Activated effector memory CD4-positive, alpha-beta T cell treated with Interleukin-2 at 50 U/mL for 16 hours (primary cell): ENCODE data around the gene EFHD1.
"Not testable (repeated sequence)": the region's sequence is repeated elsewhere in the genome, so short reads cannot be mapped to it uniquely, and the experiment has no call there.

ENCODE experiments used
- DNase-seq: peaks from one replicate; pipeline ENCODE4 v3.0.0-alpha.2; 2020

The EFHD1 gene

DNA sequence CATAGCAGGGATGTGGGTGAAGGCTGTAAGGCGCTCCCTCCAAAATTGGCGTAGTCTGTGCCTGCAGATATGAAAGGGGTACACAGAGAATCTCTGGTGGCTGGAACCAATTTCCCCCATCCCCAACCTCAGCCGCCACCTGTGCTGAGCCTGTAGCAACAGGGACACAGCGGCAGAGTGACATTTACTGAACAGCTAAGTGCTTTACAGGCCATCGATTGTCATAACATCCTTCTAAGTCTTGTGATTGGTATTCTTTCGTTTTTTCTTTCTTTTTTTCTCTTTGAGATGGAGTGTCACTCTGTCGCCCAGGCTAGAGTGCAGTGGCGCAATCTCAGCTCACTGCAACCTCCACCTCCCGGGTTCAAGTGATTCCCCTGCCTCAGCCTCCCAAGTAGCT, 12.2 kb upstream of the EFHD1 start:
- DNase-seq: no peak

DNA sequence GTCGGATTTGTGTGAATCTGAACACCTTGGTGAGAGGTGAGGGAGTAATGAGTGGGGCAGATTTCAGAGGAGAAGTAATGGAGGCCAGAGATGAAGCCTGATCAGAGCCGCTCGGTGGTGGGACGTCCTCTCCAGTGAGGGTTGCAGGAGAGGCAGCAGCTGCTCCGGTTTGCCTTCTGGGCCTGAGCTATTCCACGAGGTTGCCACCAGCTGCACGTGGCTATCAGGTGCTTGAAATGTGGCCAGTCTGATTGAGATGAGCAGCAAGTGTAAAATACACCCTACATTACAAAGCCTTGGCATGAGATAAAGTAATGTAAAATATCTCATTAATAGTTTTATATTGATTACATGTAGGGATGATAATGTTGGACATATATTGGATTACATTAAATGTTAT, 10.8 kb upstream of the EFHD1 start:
- DNase-seq: no peak

DNA sequence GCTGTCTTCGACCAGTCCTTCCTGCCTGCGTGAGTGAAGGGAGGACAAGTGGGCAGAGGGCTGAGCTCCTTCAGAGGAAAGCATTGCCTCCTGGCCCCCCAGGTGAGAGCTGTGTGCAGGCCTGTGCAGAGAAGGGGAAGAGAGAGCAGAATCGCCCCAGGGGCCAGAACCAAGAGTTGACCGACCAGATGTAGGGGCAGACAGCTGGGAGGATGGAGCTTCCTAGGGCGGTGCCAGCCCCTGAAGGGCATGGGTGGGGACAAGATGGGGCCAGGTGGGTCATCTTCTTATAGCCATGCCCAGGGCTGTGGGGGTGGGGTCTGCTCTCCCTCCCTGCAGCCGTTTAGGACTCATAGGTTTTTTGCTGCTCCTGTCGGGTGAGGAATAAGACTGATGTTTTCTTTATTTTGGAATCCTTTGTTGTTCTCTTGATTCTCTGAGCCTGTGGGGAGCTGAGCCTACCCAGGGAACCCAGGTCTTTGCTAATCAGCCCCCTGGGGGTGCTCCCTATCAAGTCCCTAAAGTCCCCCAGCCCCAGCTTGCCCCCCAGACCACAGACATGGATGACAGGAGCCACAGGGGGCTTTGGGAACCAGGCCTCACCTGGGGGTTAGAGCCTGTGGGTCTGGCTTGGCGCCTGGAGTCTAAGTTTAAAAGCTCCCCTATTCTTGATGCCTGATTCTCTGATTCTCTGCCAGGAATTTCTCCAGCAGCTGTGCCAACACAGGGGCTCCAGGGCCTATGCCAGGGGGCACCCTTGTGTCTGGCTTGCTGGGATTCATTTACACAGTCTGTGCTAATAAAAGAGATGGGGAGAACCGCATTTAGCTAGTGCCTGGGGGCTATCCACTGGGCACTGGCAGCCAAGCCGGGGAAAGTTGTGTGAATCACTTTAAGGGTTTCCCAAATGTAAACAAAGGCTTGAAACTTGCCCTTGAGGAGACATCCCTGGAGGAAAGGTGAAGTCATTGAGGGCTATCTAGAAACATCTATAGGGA, 9.3 kb upstream of the EFHD1 start:
- DNase-seq: no peak

DNA sequence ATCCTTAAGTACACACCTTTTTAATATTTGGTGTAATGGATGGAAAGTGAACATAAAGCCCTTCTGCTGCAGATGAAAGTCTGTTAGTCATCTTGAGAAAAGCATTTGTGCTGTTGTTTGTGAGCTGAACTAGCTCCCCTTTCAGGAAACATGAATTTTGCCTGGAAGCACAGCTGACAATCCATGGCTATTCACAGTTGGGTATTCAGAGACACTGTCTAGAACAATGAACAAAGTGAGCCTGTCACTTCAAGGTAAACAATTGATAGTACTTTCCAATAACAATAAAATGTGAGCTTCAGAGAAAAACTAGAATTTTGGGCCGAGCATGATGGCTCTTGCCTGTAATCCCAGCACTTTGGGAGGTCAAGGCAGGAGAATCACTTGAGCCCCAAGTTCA, 6.8 kb upstream of the EFHD1 start:
- DNase-seq: no peak

DNA sequence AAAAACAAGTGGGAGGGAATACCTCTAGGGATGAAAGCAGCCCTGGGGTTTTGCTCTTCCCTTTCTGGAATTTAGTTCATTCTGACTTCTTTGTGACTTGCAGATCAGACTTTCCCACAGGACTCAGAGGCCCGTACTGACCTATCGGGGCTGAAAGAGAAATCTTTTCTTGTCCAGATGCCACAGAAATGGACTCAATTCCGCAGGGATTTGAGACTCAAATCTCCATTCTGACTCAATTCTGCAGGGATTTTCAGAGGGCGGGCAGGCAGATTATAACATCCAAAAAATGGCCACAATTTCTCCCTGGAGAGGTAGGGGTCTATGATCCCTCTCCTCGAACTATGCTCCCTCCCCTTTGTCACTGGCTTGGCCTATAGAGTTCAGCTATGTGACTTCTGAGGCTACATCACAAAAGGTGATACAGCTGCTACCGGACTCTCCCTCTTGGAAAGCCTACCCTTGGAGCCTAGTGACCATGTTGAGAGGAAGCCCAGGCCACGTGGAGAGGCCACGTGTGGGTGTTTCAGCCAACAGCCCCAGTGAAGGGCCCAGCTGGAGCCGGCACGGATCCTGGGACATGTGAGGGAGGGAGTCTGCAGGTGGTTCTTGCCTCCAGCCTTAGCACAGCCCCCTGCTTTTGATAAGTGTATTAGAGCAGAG, 4.8 kb upstream of the EFHD1 start:
- no peak for DNase-seq

DNA sequence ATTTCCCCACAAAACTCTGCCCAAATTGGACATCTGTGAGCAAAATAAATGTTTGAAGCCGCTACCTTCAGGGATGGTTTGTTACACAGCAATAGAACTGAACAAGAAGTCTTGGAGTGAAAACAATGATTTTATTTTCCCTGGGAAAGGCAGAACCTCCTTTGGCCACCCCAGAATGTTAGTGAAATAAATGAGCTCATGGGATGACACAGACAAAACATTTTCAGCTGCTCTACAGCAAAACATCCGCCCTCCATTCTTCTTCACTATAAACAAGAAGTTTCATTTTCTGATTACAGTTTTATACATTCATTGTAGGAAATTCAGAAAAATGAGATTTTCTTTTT, 4.3 kb upstream of the EFHD1 start:
- DNase-seq: no peak

DNA sequence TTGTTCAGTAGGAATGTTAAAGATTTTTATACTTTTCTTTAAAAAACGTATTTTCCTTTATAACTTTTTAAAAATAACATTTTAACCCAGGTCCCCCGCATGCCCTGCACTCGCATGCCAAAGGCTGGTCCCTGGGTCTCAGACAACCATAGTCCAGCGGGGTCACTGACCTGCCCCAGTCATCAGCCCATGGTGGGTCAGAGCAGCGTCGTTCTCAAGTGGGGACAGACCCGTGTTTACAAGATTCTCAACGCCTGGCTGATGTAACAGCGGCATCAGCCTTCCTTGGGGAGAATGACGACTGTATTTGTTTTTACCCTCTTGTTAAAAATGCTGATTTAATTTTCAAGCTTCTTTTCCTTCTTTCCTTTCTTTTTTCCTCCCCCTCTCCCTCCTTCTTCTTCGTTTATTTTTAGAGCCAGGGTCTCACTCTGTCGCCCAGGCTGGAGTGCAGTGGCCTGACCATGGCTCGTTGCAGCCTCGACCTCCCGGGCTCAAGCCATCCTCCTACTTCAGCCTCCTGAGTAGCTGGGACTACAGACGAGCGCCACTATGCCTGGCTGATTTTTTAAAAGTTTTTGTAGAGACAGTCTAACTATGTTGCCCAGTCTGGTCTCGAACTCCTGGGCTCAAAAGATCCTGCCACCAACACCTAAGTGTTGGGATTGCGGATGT, 1.0 kb upstream of the EFHD1 start:
- DNase-seq: no peak

DNA sequence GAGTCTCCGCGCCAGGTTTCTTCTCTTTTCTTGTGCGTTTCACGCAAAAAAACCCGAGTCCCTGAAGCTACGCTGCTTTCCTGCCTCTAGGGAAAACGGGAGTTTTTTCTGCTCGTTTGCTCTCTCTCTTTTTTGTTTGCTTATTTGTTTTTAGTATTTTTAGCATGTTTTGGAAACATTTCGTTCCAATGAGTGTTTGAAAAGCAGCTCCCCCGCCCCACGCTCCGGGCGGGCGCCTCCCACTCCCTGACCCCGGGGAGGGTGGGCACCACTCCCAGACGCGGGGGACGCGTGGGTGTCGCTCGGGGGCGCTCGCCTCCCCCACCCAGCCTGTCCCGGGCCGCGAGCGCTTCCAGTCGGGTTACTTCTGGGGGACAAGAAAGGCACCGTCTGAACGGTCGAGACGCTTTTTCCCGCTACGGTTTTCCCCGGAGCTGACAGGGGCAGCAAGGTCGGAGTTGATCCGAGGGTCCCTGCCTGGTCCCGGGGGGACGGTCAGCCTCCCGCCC, 446 bp upstream of the EFHD1 start:
- DNase-seq: no peak

DNA sequence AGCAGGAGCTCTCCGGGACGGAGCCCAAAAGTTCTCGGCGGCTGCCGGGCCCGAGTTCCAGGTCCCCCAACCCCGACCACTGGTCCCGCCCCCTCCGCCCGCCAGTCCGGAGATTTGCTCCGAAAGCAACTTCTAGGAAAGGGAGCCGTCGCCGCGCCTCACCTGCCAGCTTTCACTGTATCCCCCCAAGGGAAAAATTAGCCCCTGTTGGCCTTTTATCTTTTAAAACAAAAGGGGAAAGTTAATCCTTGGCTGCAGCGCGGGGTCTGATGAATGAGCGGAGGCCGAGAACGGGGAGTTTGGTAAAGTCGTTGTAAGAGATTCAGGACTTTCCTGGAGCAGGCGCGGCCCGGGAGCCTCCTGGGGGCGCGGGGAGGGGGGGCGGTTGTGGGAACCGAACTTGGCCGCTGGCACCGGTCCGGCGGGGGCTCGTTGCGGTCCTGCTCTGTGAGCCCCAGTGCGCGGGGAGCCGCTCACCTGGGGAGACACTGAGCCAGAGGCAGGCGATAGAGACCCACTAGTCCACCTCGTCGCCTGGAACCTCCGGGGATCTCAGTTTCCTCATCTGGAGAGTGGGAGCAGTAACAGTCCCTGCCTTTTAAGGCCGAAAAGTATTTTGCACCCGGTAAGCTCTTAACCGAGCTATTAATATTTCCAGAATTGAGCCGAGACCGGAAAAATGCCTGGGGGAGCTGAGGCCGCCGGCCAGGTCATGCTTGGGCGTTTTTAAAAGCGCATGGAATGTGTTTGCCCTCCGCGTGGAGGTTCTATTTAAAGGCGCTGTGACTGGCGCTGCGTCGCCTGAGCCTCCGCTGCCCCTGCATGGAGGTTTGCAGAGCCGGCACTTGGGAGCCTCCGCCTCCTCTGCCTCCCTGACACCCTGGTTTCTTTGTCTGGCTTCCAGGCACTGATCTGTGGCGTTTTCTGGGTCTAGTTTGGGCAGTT, 1.1 kb downstream of the EFHD1 start:
- no peak for DNase-seq

DNA sequence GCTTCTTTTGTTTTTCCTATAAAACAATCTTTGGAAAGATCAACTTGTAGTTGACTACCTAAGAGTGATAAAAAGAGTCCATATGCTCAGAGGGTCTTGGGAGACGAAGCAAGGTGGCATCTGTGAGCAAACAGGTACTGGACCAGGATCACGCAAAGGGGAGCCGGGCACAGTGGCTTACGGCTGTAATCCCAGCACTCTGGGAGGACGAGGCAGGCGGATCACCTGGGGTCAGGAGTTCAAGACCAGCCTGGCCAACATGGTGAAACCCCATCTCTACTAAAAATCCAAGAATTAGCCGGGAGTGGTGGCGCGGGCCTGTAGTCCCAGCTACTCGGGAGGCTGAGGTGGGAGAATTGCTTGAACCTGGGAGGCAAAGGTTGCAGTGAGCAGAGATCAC, 2.0 kb downstream of the EFHD1 start:
- not testable (repeated sequence) for DNase-seq

DNA sequence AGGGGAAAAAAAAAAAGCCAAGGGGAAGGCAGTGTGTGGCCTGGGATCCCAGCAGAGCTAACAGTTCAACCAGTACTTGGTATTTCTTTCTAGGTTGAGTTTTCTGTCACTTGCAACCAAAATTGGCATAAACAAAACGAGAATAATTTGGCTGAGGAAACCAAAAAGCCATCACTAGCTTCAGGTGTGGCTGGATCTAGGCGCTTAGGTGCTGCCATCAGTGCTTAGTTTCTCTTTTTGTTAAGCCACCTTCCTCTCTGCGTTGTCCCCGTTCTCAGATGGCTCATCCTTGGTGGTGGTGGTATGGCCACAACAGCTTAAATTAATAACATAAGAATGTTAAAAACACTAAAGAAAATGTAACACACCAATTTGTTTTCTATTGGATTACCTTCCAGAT, 2.4 kb downstream of the EFHD1 start:
- no peak for DNase-seq

DNA sequence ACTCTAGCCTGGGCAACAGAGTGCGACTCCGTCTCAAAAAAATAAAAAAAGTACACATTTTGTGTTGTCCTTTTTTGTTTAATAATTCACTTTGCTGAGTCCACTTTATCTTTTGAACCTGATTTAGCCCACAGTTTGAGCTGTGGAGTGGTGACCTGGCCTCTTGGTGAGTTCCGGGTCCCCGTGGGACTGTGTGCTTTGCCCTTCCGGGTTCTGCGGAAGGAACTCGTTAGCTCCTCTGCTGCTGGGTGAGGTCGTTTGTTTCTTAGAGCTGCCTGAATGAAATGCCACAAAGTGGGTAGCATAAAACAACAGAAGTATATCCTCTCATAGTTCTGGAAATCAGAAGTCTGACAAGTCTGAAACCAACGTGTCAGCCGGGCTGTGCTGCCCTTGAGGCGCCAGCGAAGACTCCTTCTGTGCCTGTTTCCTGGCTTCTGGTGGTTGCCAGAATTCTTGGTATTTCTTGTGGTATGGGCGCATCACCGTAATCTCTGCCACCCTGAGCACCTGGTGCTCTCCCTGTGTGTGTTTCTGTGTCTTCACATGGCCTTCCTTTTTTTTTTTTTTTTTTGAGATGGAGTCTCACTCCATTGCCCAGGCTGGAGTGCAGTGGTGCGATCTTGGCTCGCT, 3.5 kb downstream of the EFHD1 start:
- no peak for DNase-seq

DNA sequence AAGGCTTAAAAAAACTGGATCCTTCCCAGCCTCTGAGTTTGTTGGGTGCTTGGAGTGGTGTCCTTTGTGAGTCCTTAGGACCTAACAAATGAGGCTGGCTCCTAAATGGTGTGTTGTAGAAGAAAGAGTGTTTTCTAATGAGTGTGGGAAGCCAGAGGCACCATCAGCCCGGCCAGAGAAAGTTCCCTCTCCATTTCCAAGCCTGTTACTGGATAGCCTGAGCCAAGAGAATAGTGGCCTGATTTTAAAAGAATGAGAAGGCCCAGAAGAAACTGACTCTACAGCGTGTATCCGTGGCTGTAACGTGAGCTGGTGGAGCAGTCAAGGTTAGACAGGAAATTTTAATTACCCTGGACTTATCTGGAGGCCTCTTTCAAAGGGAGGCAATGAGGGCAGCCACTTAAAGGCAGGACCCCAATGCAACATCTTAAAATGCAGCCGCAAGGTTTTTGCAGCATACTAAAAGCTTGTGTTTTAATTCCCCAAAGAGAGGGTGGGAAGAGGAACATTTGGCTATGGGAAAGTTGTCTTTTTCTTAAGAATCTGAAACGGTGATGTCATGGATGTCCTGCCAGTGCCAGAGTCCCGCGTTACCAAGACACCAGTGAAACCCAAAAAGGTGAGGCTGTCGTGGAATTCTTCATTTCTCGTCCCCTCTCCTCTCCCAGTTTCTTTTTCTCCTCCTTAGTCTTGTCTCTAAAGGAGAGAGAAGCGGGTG, 4.6 kb downstream of the EFHD1 start:
- DNase-seq: no peak

DNA sequence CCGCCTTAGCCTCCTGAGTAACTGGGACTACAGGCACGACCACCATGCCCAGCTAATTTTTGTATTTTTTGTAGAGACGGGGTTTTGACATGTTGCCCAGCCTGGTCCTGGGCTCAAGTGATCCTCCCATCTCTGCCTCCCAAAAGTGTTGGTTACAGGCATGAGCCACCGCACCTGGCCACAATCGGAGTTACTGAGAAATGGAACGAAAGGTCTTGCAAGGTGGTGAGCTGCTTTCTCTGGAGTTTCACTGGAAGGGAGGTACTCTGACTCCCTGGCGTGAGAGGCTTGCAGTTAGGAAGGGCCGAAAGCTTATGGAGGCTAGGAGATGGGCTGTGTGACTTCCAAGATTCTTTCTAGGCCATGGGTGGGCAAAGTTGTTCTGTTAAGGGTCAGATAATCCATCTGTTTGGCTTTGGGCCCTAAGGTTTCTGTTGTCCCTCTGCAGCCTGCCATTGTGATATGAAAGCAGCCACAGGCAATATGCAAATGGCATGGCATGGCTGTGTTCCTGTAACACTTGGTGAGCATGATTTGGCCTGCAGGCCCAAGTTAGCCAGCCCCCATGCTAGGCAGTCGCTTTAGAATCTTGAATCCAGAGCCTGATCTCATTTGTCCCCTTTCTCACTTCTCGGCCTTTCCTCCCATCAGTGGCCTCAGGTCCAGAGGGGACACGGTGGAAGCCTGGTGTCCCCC, 7.9 kb downstream of the EFHD1 start:
- DNase-seq: no peak

DNA sequence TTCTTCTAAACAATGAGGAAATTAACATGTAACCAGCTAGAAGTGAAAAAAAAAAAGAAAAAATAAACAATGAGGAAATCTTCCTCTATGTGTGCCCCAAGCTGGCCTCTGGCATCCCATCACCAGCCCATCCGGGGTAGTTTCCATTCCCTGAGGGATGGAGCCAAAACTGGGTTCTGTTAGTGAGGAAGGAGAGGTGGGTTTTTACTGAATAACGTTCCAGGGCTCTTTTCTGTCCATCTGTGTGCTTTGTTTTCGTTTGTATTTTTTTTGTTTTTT, 9.7 kb downstream of the EFHD1 start:
- DNase-seq: no peak

DNA sequence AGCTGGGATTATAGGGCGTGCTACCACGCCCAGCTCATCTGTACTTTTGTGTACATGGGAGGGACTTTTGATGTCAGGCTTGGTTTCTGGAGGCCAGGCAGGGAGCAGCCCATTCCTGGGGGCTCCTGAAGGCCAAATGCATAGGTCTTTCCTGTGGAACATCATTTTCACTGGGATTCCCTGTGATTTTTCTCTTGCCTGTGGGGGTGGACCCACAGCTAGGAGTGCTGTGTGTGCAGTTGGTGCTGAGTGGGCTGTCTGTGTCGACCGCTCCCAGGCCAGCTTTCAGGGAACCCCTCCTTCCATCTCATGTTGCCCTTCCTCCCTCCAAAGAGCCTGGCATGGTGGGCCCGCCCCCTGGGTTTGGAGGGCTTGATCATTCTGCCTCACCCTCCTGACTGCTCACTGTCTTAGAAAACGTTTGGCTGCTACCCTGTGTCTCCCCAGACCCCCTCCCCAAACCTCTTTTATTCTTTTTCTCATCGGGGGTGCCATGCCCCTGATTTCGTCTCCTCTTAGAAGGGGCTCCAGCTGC, 10.5 kb downstream of the EFHD1 start:
- DNase-seq: no peak

DNA sequence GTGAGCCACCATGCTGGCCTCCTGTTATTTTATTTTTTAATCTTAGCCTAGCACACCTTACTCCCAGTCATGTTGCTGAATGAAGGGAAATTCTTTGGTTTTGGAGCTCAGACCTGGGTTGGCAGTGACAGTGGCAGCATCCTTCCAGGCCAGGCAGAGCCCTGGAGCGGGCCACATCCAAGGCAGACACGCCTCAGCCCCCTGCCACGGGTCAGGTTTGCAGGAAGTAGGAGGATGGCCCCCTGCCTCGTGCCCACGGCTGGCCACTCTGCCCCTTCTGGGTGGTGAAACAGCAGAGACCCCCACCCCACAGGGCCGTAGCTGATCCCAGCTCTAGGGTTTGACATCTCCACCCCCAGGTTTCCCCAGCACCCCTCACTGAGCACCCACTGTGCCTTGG, 11.7 kb downstream of the EFHD1 start:
- no peak for DNase-seq

DNA sequence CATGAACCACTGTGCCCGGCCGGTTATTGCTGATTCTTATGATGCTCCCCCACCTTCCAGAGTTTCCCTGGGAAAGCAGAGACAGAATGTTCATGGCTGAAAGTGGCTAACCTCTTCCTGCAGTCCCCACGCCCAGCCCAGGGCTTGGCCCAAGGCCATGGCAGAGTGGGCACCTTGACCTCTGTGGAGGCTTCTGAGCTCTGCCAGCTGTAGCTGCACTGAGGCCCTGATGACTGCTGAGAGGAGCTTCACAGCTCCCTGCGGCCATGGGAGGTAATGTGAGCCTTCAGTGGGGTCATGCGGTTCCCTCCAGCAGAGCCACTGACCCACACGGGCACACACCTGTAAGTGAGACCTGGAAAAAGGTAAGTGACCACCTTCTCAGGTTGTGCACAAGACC, 13.3 kb downstream of the EFHD1 start:
- DNase-seq: no peak

DNA sequence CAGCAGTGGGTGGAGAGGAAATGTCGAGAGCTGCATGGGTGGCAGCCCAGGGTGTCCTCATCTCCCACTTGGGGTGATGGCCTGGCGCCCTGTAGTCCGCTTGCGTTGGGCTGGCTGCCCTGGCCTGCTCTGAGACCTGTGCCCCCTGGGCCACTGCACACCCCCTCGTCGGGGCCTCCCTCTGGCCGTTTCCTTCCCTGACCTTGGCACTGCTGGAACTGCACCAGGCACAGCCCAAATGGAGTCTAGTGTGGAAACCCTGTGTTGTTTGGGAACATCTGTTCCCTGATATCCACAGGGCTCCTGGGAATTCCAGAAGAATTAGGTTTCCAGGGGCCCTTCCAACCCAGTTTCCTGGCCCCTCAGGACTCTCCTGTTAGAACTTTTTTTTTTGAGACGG, 13.9 kb downstream of the EFHD1 start:
- DNase-seq: no peak

DNA sequence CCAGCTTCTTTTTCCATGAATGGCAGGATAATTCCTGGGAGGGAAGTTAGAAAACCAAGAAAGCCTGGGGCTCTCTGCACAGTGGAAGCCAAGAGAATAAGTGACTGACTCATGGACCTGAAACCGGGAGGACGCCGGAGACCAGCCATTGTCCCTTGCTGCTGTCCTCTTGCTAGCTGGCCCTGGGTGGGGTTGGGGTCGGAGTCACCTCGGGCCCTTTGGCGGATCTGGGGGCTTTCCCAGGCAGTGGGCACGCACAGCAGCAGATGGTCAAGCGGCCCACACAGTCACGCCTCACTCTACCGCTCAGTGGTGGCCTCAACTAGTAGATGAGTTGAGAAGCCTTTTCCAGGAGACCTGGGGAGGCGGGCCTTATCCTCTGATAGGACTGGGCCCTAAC, 15.6 kb downstream of the EFHD1 start:
- DNase-seq: no peak

DNA sequence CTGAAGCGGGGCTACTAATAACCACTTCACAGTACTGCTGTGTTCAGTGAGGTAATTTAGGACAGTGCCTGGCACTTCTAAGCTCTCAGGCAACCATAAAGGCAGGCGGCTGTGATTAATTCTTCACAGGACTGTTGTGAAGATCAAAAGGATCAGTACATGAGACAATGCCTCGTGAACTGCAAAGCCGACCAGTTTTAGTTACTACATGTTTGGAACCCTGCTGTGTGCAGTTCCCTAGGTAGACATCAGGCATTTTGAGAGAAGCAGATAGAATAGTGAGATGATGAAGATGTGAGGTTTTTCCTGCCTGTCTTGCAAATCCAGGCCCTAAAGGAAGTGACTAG, 19.1 kb downstream of the EFHD1 start:
- DNase-seq: no peak
